Measurements from ENCODE around the gene BCR.
A peak's percentile ranks its signal among the peaks of the same experiment; 100 is the strongest.

BCR gene

DNA sequence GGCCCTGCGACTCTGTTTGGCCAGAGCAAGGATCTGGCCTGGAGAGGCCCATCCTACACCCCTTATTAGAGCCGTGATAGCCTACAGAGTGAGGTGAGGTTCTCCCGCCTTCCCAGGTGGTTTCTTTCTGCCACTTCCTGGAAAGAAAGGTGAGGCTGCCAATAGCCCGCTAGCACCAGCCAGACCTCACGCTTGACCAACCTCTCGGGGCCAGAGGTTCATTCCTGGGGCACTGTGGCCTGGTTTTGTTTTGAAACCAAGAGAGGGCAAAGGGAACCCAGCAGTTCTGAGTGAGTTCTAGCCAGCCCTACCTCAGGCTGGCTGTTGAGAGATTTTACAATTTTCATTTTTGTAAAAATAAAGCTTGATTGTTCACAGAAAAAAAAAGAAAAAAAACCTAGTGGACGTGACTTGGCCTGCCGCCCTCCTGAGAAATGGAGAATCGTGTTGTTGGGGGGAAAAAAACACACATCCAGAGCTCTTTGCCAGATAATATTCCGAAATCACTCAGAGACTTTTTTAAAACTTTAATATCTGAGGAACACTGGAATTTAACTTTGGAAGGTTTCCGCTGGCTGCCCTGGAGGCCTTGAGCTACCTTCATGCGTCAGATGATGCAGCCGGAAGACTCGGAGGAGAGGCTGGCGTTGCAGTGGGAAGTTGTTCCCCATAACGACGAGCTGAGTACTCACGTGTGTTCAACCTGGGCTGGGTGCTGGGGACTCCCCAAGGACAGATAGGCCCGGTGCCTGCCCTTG lies 84.5 kb downstream of the BCR start:
- TF ChIP-seq, protein P1, sequence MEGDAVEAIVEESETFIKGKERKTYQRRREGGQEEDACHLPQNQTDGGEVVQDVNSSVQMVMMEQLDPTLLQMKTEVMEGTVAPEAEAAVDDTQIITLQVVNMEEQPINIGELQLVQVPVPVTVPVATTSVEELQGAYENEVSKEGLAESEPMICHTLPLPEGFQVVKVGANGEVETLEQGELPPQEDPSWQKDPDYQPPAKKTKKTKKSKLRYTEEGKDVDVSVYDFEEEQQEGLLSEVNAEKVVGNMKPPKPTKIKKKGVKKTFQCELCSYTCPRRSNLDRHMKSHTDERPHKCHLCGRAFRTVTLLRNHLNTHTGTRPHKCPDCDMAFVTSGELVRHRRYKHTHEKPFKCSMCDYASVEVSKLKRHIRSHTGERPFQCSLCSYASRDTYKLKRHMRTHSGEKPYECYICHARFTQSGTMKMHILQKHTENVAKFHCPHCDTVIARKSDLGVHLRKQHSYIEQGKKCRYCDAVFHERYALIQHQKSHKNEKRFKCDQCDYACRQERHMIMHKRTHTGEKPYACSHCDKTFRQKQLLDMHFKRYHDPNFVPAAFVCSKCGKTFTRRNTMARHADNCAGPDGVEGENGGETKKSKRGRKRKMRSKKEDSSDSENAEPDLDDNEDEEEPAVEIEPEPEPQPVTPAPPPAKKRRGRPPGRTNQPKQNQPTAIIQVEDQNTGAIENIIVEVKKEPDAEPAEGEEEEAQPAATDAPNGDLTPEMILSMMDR (IDR thresholded peaks at IDR 0.05; ENCODE audit: borderline replicate concordance, insufficient read depth, low read depth, low read length), result no peak
- no peak overlapping the region for H3K4me3 ChIP-seq (ENCODE audit: low read depth, low read length)

DNA sequence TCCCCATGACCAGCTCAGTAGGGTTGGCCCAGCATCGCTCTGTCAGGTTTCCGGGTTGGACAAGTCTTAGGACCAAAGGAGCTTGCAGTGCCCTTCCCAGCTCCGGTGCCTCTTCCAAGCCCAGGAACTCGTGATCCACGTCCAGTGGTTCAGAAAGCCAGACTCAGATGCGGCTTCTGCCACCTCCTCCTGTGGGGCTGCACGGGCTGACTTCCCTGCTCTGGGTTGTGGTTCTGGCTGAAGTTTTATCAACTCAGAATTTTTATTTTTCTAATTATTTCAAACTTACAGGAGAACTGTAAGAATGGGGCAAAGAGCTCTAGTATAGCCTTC lies 85.0 kb downstream of the BCR start:
- TF ChIP-seq, protein P1 (IDR thresholded peaks at IDR 0.05; ENCODE audit: borderline replicate concordance, insufficient read depth, low read depth, low read length), result no peak
- H3K4me3 ChIP-seq (ENCODE audit: low read depth, low read length), result no peak overlapping the region

DNA sequence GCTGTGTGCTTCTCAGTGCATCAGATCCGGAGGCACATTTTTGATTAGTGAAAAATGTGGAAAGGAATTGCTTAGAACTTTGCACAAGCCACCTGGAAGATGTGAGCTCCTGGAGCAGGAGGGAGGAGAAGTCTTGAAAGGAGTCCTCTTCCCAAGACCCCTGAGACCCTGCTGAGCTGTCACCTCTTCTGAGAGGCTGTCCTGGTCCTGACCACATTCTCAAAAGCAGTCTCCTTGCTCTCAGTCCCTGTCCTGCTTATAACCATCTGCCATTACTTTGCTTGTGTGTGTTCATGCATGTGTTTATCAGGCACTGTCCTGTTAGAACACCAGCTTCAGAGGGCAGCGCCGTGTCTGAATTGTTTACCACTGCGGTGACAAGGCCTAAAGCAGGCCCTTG lies 86.5 kb downstream of the BCR start:
- TF ChIP-seq, protein P1 (IDR thresholded peaks at IDR 0.05; ENCODE audit: borderline replicate concordance, insufficient read depth, low read depth, low read length), result no peak

DNA sequence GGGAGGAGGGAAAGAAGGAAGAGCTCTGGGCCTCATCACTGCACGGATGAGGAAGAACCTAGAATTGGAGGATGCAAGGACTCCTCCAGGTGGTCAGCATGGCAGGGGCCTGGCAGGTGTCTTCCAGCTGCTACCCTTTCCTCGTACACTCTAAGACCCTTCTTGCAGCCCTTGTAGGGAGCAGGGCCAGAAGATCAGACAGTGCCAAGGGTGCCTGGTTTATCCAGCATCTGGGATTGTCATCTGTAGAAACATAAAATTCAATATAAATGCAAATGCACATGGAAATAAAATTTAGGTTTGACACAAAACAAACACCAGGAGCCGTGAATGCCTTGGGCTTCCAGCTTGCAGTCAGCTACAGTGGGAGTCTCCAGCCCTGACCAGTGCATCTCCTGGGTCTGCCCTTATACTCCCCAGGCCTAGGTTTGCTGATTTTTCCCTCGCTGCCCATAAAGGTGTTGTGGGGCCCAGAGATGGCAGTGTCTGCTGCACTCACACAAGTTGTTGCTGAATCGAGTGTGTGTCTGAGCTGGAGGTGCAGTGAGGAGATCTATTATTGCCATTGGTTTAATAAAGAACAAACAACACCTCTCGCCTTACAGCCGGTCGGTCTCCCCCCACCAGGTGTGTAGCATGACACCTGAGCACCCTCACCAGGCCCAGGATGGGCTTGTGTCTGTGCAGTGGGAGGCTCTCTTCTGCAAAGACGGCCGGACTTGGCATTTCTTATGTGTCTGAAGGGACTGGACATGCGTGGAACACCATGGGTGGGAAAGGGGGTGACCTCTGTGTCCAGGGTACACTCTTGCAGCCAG lies 87.1 kb downstream of the BCR start:
- TF ChIP-seq, protein P1 (IDR thresholded peaks at IDR 0.05; ENCODE audit: borderline replicate concordance, insufficient read depth, low read depth, low read length), result no peak
- no peak overlapping the region for H3K4me3 ChIP-seq (ENCODE audit: low read depth, low read length)

More for the DNA sequence above, 86.5 kb downstream of the BCR start:
- no peak overlapping the region for H3K4me3 ChIP-seq (ENCODE audit: low read depth, low read length)

DNA sequence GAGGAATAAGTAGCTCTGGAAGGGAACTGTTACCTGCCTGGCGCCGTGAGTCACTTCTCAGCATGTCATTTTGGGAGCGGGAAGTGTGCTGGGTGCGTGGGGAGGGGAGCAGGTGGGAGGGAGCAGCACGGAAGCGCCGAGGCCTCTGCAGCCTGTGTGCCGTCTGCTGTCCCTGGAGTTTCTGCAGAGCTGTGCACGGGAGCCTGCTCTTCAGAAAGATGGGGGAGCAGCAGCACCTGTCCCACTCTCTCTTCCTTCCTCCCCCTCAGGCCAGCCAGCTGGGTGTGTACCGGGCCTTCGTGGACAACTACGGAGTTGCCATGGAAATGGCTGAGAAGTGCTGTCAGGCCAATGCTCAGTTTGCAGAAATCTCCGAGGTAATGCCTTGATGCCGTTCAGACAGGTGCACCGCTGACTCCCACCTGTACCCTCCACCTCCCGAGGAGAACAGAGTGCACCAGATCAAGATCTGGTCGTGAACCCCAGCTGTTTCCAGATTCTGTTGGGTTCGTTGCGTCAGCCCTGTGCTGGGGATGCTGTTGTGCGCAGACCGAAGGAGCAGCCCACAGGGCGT lies 87.9 kb downstream of the BCR start:
- TF ChIP-seq, protein P1 (IDR thresholded peaks at IDR 0.05; ENCODE audit: borderline replicate concordance, insufficient read depth, low read depth, low read length), result no peak
- no peak overlapping the region for H3K4me3 ChIP-seq (ENCODE audit: low read depth, low read length)

DNA sequence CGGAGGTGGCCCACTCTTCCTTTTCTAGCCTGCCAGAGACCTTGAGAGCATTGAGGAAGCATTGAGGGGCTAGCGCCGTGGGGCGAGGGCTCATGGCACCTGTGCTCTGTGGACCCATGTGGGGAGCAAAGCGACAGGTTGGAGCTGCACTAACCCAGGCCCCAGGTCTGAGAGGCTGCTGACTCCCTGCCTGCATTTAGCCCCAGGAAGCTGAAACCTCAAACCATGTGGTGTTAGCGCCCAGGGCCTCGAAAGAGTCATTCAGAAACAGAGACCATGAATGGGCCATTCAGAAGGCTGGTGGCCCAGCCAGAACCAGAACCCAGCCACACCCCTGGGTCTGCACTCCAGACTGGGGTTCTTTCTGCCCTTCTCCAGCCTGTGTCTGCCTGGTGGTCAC lies 88.6 kb downstream of the BCR start:
- H3K4me3 ChIP-seq (ENCODE audit: low read depth, low read length), result peak overlapping the region; percentile 5
- TF ChIP-seq, protein P1 (IDR thresholded peaks at IDR 0.05; ENCODE audit: borderline replicate concordance, insufficient read depth, low read depth, low read length), result no peak
